Inflammatory macrophage treated with lipopolysaccharide for 4 hours (primary cell): ENCODE results near the gene ATG2B.

Source experiments
- DNase-seq: peaks from one replicate; pipeline ENCODE4 v3.0.0-alpha.2; 2020

ATG2B gene

DNA sequence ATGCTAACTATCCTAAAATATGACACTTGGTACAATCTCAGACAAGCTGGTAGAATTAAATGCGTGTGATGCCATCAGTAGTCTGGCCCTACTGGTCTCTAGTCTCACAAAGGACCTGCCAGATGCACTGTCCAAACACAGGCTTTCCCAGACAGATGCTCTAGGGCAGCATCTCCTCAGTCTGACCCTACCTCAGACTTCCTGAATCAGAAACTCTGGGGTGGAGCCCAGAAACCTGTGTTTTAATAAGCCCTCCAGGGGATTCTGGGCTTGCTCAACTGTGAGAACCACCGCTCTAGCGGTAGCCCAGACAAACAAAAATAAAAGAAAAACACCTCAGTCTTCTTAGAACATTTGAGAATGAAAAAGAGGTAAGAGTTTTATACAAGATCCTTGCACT lies 59.2 kb downstream of the ATG2B start:
- DNase-seq = no peak

GRCh38 chr14:96299441-96299840 lies 63.7 kb downstream of the ATG2B start:
- no peak for DNase-seq

- DNase-seq = no peak
Measured at GRCh38 chr14:96297997-96298515, 65.1 kb downstream of the ATG2B start.

DNA sequence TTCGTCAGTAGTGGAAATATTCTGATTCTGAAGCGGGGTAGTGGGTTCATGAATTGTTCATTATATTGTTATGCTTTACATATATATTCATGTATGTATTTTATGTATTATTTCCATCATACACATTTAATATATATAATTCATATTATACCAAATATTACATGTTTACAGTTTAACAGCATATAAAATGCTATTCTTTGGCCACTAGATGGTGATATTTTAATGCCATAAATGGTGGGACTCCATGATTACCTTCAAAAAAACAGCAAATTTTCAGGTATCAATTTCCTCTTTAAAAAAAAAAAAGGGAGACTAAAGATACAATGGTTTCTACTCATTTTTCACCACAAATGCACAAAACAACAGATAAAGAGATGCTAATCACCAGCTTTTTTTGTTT lies 66.1 kb downstream of the ATG2B start:
- peak; percentile 27 for DNase-seq

- DNase-seq = no peak
Measured at GRCh38 chr14:96294246-96294645, 68.9 kb downstream of the ATG2B start.

DNA sequence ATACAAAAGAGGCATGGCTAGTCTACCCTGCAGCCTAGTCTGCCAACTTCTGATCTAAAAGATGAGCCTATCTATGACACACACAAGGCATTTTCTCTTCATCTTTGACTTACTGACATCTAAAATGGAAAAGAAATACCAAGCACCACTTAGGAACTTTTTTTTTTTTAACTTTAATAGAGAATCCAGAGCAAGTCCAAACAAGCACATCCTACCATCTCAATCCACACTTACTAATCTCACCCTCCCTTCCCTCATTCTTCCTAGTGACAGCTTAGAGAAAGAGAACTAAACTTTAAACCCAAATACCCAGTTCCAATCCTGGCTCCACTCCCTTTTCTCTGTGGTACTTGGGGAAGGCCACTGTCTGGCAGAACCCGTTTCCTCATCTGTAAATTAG lies 75.3 kb downstream of the ATG2B start:
- DNase-seq = no peak

DNA sequence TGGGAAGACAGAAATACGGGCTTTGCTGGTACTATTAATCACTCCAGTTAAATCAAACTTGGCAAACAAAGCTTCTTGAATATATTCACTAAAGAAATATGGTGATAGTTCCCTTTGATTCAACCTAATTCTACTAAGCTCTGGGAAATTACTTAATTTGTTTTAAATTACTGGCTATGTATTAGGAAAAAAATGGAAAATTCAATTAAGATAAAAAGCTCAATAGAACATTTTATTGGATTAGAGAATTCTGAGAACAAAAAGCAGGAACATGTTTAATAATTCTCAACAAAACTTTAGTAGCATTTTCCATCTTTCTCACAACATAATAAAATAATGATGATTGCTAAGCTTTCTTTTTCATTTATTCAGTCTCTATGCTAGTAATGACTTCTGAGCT lies 76.9 kb downstream of the ATG2B start:
- no peak for DNase-seq

DNA sequence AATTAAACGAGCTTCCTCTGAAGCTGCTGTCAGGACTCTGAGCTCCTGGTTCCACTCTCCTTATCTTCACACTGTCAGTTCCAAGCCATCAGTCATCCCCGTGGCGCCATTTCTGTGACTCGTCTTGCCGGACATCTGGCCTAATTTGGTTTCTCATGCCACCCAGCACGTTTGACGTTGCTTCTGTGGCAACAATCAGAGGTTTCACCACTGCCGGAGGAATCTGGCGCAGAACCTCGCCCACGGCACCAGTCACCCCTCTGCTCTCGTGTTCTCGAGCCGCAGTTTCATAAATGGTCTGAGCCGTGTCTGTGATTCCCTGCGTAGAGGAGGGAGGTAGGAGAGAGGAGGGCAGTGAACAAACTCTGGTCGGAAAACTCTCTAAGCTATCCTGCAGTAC lies 77.5 kb downstream of the ATG2B start:
- no peak for DNase-seq

DNA sequence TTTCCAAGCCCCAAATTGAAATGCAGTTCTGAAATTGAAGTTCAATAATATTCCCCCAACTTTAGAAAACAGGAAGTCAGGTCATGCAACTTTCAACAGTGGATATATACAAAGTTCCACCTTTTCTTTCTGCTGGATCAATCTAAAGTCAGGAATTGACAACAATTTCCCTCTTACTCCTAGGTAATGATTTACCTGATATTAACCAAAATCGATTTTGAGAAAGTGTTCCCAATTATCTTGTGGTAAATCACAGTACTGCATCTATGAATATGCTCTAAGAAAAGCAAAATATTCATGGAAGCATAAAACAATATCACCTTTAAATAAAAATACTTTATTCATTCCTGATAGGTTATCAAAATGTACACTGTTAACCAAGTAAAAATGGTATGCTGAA lies 78.7 kb downstream of the ATG2B start:
- no peak for DNase-seq

- DNase-seq = no peak
Measured at GRCh38 chr14:96284008-96284407, 79.1 kb downstream of the ATG2B start.

- DNase-seq = no peak
Measured at GRCh38 chr14:96281486-96281885, 81.7 kb downstream of the ATG2B start.

DNA sequence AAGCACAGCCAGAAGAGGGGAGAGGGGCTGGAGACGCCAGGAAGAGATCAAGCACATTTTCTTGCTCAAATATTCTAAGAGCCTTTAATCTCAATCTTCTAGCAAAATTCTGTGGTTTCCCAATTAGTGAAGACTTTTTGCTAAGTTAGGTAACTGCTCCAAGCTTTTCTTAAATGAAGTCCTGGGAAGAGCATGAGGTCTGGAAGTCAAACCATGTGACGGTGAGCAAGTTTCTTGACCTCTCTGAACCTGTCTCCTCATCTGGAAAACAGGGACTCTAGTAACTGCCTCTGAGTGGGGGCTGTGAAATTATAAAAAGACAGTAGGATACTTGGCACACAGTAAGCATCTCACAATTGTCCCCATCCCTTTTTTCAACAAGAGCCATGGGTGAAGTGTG lies 83.0 kb downstream of the ATG2B start:
- no peak for DNase-seq

- DNase-seq = no peak
Measured at GRCh38 chr14:96279564-96279963, 83.6 kb downstream of the ATG2B start.

DNA sequence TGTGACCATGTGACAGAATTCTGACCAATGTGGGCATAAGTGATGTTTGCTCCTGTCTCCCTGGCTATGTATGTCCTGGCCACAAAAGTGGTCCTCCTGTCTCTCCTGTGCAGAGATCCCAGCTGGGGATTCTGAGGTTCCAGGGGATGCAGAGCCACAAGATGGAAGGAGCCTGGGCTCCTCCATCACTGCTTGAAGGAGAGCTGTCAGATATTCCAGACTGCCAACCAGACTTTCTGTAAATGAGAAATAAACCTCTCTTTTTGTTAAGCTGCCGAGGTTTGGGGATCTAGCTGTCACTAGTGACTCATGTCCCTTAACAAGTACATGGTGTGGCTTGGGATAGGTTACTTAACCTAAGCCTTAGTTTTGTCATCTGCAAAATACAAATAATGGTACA lies 85.3 kb downstream of the ATG2B start:
- DNase-seq = no peak

DNA sequence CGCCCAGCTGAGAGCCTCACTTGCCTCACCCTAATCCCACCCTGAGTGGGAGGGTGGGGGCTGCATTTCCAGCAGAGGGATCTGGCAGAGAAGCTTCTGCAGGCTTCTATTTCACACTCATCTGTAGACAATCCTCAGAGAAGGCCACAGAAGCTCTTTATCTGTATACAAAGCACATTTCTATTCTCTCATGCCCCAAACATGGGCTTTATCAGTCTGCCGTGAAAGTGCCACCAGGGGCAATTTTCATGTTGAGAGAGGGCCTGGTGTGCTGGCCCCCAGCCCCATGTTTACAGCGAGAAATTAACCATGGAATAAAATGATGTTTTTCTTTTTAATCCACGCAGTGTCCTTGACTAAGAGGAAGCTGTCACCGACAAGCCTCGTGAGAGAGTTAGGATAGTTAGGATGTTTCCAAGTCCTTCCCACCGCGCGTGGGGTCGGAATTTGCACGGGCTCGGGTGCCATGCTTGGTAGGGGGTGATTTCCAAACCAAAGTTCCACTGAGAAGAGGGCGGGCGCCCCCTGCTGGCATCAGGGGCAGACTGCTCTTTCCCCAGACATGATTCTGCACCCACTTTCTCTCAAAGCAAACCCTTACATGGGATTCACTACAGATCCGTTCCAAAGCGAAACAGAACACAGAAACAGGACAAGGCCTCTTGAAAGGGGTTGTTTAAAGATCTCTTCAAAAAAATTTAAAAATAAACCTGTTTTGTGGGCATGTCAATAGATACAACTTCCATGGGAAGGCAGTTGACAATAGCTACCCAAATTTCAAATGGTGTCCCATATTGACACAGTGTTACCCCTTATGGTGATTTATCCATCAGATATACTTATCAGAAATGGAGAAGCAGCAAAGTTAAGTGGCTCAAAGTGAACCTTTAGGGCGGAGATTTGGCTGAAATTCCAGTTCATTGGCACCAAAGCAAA lies 87.7 kb downstream of the ATG2B start:
- DNase-seq = peak; percentile 56

DNA sequence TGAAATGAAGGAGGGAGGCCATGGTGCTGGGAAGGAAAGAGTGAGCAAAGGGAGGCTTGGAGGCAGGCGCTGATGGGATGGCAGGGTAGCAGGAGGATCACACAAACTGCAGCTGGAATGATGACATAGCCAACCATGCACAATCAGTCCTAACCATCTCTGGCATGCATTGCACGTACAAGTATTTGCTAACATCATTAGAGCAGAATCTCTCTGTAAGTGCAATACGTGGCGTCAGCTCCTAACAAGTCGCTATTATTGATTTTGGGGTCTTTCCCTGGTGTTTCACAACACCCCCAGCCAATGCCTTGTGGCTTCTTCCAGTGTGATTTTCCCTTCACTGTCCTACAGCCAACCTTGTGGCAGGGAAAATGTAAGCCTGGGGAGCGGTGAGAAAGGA lies 88.6 kb downstream of the ATG2B start:
- no peak for DNase-seq

DNA sequence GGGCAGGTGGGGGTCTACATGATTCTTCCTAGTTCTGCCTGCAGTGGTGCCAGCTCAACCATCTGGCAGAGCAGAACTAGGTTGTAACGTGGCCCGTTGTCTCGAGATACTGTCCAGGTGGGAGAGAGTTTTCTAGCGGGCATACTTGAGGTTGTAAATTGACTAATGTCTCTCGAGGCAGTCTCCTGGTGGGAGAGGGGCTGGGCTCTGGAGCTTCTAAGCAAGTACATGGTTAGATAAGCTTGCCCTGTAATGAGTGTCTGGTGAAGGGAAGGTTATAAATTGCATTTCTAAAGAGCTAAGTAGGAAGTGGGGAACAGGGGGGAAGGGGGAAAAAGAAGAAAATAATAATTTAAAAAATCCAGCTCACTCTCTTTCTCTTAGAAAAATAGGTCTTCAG lies 89.0 kb downstream of the ATG2B start:
- no peak for DNase-seq

- DNase-seq = no peak
Measured at GRCh38 chr14:96273629-96274028, 89.5 kb downstream of the ATG2B start.

GRCh38 chr14:96272777-96273473 lies 90.2 kb downstream of the ATG2B start:
- DNase-seq = no peak

- no peak for DNase-seq
Measured at GRCh38 chr14:96271421-96271762, 91.7 kb downstream of the ATG2B start.

GRCh38 chr14:96270565-96271420 lies 92.3 kb downstream of the ATG2B start:
- DNase-seq = no peak

- no peak for DNase-seq
Measured at GRCh38 chr14:96269359-96269710, 93.8 kb downstream of the ATG2B start.
